Measurements from ENCODE around the gene MPP1. TPM values are rescaled to one million over a fixed set of nuclear protein-coding genes. Genes with fewer than 3 reads are reported as not detected.
"Not testable (repeated sequence)": the region's sequence is repeated elsewhere in the genome, so short reads cannot be mapped to it uniquely, and the experiment has no call there.

MPP1 gene
- total RNA-seq, 4 donors from 2014 or later = 11.3 to 19.9 (median 15.9) TPM

DNA sequence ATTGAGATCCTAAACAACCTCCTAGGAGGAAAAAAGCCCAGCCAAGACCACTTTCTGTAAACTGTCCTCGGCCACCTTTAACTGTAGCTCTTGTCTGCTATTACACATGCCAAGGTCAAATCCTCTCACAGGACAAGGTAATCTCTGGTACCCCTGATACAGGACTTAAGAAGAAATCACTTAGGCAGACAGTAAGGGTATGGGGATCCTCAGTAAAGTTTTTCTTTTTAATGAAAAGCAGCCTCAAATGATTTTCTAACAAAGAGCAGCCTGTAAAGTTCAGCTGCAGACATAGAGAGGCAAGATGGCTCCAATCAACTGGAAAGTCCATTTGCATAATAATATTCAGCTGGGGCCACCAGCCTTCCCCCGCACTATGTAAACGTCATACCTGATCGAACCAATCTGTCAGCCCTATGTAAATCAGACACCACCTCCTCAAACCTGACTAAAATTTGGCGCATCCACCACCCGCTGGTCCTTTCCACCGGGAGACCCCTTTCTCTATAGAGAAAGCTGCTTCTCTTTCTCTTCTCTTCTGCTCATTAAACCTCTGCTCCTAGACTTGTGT, 14.6 kb upstream of the MPP1 start:
- in situ Hi-C loops (cut with MboI; ENCODE audit: low sequenced_read_pairs in 4 of 4) = no loop called here
- no peaks in the 10 kb centered on the region for H3K9me3 ChIP-seq
- TF ChIP-seq, protein P1, sequence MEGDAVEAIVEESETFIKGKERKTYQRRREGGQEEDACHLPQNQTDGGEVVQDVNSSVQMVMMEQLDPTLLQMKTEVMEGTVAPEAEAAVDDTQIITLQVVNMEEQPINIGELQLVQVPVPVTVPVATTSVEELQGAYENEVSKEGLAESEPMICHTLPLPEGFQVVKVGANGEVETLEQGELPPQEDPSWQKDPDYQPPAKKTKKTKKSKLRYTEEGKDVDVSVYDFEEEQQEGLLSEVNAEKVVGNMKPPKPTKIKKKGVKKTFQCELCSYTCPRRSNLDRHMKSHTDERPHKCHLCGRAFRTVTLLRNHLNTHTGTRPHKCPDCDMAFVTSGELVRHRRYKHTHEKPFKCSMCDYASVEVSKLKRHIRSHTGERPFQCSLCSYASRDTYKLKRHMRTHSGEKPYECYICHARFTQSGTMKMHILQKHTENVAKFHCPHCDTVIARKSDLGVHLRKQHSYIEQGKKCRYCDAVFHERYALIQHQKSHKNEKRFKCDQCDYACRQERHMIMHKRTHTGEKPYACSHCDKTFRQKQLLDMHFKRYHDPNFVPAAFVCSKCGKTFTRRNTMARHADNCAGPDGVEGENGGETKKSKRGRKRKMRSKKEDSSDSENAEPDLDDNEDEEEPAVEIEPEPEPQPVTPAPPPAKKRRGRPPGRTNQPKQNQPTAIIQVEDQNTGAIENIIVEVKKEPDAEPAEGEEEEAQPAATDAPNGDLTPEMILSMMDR (IDR thresholded peaks at IDR 0.05 in 4 of 5, conservative IDR thresholded peaks at IDR 0.05 in 1 of 5) = no peak
- no peak for TF ChIP-seq POLR2A (IDR thresholded peaks at IDR 0.05)
- H3K27ac ChIP-seq = no peak overlapping the region
- intact Hi-C loops (cut with DNase I; ENCODE audit: low total_unique reads) = no loop called here
- no peak overlapping the region for H3K4me3 ChIP-seq
- no peak for DNase-seq
- H3K27me3 ChIP-seq = no peaks in the 10 kb centered on the region
- H3K4me1 ChIP-seq = no peaks in the 10 kb centered on the region
- H3K36me3 ChIP-seq = no peaks in the 10 kb centered on the region
- ATAC-seq = no peak

DNA sequence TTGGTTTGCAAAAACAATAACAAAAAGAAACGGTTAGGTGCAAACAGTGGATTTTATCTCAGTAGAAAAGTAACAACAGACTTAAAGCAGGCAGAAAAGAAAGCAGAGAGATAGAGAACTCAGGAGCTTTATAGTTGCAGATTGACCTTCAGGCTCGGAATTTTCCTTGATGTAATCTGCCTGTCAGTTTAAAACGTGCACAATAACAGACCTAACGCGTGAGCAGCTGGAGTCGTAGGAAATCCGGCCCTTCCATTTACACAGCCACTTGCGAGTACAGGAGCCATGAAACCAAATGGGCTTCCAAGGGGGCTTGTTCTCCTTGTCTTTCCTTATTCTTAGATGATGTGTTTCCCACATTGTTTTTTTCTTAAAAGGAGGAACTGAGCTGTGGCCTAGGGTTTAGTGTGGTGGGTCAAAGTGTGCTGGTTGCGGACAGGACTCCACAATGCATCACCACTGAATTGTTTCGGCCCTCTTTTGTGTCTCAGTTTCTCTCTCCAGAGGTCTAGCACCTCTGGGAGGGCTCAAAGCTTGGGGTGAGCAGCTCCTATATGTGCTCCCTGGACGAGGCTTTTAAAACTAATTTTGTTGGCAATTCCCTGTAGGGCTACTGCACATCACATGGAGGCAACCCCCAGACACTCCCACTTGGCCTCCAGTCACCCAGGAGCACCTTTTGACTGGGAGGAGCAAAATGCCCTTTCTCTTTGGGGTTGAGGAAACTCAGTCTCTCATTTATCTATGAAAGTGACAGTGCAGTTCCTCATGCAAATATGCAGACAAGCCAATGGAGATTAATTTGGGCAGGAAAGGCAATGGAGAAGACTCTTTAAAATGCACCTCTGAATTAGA, 13.9 kb upstream of the MPP1 start:
- no peaks in the 10 kb centered on the region for H3K27me3 ChIP-seq
- no peaks in the 10 kb centered on the region for H3K9me3 ChIP-seq
- TF ChIP-seq, protein P1 (IDR thresholded peaks at IDR 0.05 in 4 of 5, conservative IDR thresholded peaks at IDR 0.05 in 1 of 5) = no peak
- no peak for TF ChIP-seq POLR2A (IDR thresholded peaks at IDR 0.05)
- no peaks in the 10 kb centered on the region for H3K4me1 ChIP-seq
- no peak for ATAC-seq
- H3K27ac ChIP-seq = no peak overlapping the region
- H3K4me3 ChIP-seq = no peak overlapping the region
- in situ Hi-C loops (cut with MboI; ENCODE audit: low sequenced_read_pairs in 4 of 4) (no loop called here), intact Hi-C loops (cut with DNase I; ENCODE audit: low total_unique reads) (no loop called here)
- DNase-seq = no peak
- no peaks in the 10 kb centered on the region for H3K36me3 ChIP-seq

DNA sequence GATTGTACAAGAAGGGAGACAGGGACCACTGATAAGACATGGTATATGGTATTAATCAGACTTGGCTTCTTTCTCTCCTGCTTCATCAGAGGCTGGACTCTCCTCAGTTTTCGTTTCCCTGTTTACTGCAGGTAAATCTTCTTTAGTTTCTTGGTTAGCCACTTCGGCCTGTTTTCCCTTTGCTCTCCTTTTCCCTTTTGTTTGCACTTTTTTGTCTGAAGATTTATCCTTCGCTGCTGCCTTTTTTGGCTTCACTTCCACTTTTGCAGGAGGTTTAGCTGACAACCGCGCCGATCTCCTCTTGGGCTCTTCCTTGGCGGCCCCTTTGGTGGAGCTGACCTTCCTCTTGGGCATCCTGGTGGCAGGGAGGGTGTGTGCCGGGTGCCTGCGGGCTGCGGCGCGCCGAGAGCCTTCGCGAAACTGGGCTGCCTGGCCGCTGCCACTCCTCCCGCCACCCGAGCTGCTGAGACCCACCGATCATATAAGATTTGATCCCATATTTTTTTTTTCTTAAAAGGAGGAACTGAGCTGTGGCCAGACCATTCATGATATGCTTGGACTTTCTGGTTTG, 11.8 kb upstream of the MPP1 start:
- H3K27ac ChIP-seq; H3K27me3 ChIP-seq; intact Hi-C loops (cut with DNase I; ENCODE audit: low total_unique reads); H3K4me3 ChIP-seq; DNase-seq; H3K9me3 ChIP-seq; in situ Hi-C loops (cut with MboI; ENCODE audit: low sequenced_read_pairs in 4 of 4); H3K36me3 ChIP-seq; ATAC-seq; H3K4me1 ChIP-seq: not testable (repeated sequence)

DNA sequence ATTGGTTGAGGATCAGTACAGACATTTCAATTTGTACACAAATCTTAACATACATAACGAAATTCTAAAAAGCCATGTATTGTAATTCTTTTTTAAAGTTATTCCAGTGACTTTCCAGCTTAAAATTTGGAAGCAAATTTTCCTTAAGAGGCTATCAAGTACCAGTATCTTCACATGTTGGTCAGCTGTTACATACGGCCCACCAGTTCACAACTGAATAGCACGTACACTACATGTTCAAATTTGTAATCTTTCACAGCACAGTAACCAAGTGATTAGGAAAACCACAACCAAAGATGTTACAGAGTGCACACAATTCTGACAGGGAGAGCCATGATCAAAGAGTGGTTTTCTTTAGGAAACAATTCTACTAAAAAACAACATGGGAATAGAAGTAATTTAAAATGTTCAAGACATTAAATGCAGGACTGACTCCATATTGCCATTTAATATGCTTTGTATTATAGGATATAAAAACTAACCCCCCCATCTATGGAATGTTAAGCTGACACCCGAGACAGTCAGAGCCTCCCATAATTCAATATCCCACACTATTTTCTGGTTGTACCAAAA, 11.1 kb upstream of the MPP1 start:
- H3K27ac ChIP-seq; H3K4me1 ChIP-seq; H3K4me3 ChIP-seq; in situ Hi-C loops (cut with MboI; ENCODE audit: low sequenced_read_pairs in 4 of 4); intact Hi-C loops (cut with DNase I; ENCODE audit: low total_unique reads); ATAC-seq; H3K9me3 ChIP-seq; H3K36me3 ChIP-seq; DNase-seq; H3K27me3 ChIP-seq: not testable (repeated sequence)

DNA sequence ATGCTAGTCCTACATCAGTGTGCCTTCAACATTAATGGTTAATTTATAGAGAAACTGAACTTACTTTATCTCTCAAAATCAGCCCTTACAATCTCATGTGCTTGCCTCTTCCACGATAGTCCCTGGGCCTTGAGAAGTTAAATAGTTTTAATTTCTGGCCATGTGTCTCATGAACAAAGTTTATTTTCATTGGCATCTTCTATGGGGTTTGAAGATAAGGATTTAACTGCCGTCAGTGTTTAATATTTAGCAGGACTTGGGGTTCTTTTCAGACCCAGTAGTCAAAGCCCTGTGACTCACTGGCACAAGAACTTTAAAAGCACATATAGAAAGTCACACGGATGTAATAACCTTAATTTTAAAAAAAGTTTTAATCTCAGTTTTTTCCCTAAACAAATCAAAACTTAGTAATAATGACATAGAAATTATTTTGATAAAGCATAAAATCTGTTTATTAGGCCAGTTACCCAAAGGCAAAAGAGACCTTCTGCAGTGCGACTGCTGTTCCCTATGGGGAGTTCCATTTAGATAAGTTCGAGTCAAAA, 10.1 kb upstream of the MPP1 start:
- Histone ChIP-seq H3K27me3 (no peaks in the 10 kb centered on the region), H3K9me3 (no peaks in the 10 kb centered on the region), H3K4me1 (no peaks in the 10 kb centered on the region), H3K27ac (no peak overlapping the region), H3K36me3 (no peaks in the 10 kb centered on the region), H3K4me3 (no peak overlapping the region)
- no peak for ATAC-seq
- TF ChIP-seq POLR2A (IDR thresholded peaks at IDR 0.05) = no peak
- TF ChIP-seq, protein P1 (IDR thresholded peaks at IDR 0.05 in 4 of 5, conservative IDR thresholded peaks at IDR 0.05 in 1 of 5) = no peak
- intact Hi-C loops (cut with DNase I; ENCODE audit: low total_unique reads) = no loop called here
- DNase-seq = no peak
- in situ Hi-C loops (cut with MboI; ENCODE audit: low sequenced_read_pairs in 4 of 4) = no loop called here
